Hepatocyte (in vitro differentiated cells): ENCODE data around the gene SHANK2.

Experiments used
- EZH2 ChIP-seq: fragments of 200-600 bp; sonication (generic); IDR thresholded peaks from 2 replicates; pipeline ENCODE4 v1.6.1; 2016; ENCODE audit warnings: antibody characterized with exemption, mild to moderate bottlenecking, borderline replicate concordance
- TF ChIP-seq, protein P1 (sequence below): fragments of 200-600 bp; sonication (generic); IDR thresholded peaks from 2 replicates; pipeline ENCODE4 v1.5.1; 2016; ENCODE audit warnings: antibody characterized with exemption, mild to moderate bottlenecking; ENCODE audit not compliant: poor library complexity

DNA sequence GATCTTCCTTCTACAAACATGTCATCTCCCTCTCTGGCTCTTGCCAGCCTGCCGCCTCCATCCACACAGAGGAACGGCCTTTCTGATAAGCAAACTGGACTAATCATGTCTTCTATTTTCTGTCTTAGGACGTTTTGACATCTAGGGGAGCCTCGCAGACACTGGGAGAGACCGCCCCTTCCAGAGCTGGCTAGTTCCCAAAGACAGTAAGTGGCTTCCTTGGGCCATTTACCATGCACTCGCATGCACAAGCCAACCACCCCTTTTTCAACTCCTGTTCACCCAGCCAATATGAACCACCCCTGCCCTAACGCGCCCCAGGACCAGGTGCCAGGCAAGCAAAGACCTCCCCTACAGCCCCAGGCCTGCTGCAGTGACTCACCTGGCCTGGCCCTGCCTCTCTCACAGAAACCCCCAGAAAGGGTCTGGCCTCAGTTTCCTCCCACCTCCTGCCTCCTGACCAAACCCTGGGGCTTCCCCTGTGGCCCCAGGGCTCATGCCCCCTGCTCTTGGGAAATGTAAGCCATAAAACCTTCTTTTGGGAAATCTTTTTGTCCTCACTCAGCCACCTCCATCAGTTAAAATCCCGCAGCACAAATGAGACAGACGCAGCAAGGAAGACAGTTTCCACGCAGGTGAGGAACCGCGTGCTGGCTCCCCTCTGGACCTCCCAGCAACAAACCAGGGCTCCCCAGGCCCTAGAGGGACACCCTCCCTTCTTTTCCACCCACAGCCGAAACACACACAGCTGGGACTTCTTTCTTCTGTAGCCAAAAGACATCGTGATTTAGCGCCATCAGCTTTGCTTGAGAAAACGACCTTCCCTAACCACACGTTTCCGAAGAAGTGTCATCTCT is 38.5 kb downstream of the SHANK2 start:
- TF ChIP-seq, protein P1, sequence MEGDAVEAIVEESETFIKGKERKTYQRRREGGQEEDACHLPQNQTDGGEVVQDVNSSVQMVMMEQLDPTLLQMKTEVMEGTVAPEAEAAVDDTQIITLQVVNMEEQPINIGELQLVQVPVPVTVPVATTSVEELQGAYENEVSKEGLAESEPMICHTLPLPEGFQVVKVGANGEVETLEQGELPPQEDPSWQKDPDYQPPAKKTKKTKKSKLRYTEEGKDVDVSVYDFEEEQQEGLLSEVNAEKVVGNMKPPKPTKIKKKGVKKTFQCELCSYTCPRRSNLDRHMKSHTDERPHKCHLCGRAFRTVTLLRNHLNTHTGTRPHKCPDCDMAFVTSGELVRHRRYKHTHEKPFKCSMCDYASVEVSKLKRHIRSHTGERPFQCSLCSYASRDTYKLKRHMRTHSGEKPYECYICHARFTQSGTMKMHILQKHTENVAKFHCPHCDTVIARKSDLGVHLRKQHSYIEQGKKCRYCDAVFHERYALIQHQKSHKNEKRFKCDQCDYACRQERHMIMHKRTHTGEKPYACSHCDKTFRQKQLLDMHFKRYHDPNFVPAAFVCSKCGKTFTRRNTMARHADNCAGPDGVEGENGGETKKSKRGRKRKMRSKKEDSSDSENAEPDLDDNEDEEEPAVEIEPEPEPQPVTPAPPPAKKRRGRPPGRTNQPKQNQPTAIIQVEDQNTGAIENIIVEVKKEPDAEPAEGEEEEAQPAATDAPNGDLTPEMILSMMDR, result no peak
- TF ChIP-seq EZH2, result no peak
